WTC11 (cell line): ENCODE measurements around the gene ZNF417. TPM values are rescaled to one million over a fixed set of nuclear protein-coding genes. Genes with fewer than 3 reads are reported as not detected.

Experiments
- ATAC-seq: fragments of 200-7000 bp; cut with Tn5 transposase; 2 replicates; pipeline ENCODE4 v1.10.0; 2021; ENCODE audit warnings: mild to moderate bottlenecking, moderate library complexity
- CTCF ChIA-PET: fragments of 300-600 bp; sonication (Branson Sonifier 250); formaldehyde crosslinking; loops from one replicate; lab custom pipeline; 2021; ENCODE audit warnings: antibody characterized with exemption; lab: Charles Lee
- POLR2A ChIA-PET: fragments of 350-600 bp; sonication (Branson Sonifier 250); formaldehyde crosslinking; loops from one replicate; lab custom pipeline; 2021; ENCODE audit warnings: antibody characterized with exemption; lab: Charles Lee
- DNase-seq: peaks from one replicate; pipeline ENCODE4 v3.0.0; 2021; ENCODE audit warnings: low spot score
- H3K27ac Mint-ChIP-seq: 2 replicates; pipeline ENCODE4 v1.8.0; 2021; ENCODE audit warnings: mixed read lengths
- H3K27me3 Mint-ChIP-seq: 2 replicates; pipeline ENCODE4 v1.8.0; 2021; ENCODE audit warnings: low read depth, mild to moderate bottlenecking, moderate library complexity, mixed read lengths
- H3K36me3 Mint-ChIP-seq: 2 replicates; pipeline ENCODE4 v1.8.0; 2021; ENCODE audit warnings: mixed read lengths
- H3K4me1 Mint-ChIP-seq: 2 replicates; pipeline ENCODE4 v1.8.0; 2022; ENCODE audit warnings: mixed read lengths
- H3K4me3 Mint-ChIP-seq: 2 replicates; pipeline ENCODE4 v1.8.0; 2021; ENCODE audit warnings: mild to moderate bottlenecking, moderate library complexity, mixed read lengths
- H3K9me3 Mint-ChIP-seq: 2 replicates; pipeline ENCODE4 v1.8.0; 2021; ENCODE audit warnings: mixed read lengths
- ATF1 ChIP-seq: sonication (generic); formaldehyde crosslinking; IDR thresholded peaks from 2 replicates; pipeline ENCODE4 v1.8.1; 2023; ENCODE audit warnings: mild to moderate bottlenecking, moderate library complexity, missing genetic modification reagents
- CBFB ChIP-seq: sonication (generic); formaldehyde crosslinking; IDR thresholded peaks from 2 replicates; pipeline ENCODE4 v1.8.1; 2022; ENCODE audit warnings: mild to moderate bottlenecking, low read depth, missing genetic modification reagents
- CREM ChIP-seq: sonication (generic); formaldehyde crosslinking; IDR thresholded peaks from 2 replicates; pipeline ENCODE4 v1.8.1; 2022; ENCODE audit warnings: mild to moderate bottlenecking, missing genetic modification reagents, moderate library complexity
- FOXK1 ChIP-seq: sonication (generic); formaldehyde crosslinking; IDR thresholded peaks from 2 replicates; pipeline ENCODE4 v1.8.0; 2022; ENCODE audit warnings: mild to moderate bottlenecking, moderate library complexity, missing genetic modification reagents
- HMGA2 ChIP-seq: fragments of 250-450 bp; sonication (Bioruptor Pico); IDR thresholded peaks from 2 replicates; pipeline ENCODE4 v1.4.0; 2021; ENCODE audit warnings: mild to moderate bottlenecking, moderate library complexity
- JAZF1 ChIP-seq: fragments of 250-450 bp; sonication (Bioruptor Pico); IDR thresholded peaks from 2 replicates; pipeline ENCODE4 v1.9.0; 2021; ENCODE audit warnings: moderate library complexity, mild to moderate bottlenecking, inconsistent platforms
- NFE2L1 ChIP-seq: sonication (generic); formaldehyde crosslinking; IDR thresholded peaks from 2 replicates; pipeline ENCODE4 v1.8.1; 2023; ENCODE audit warnings: missing genetic modification reagents
- NFYB ChIP-seq: sonication (generic); formaldehyde crosslinking; conservative IDR thresholded peaks from 2 replicates; pipeline ENCODE4 v1.8.0; 2022; ENCODE audit warnings: low read depth, missing genetic modification reagents
- SP1 ChIP-seq: sonication (generic); formaldehyde crosslinking; conservative IDR thresholded peaks from 2 replicates; pipeline ENCODE4 v1.8.1; 2022; ENCODE audit warnings: missing genetic modification reagents
- TP53 ChIP-seq: sonication (generic); formaldehyde crosslinking; IDR thresholded peaks from 2 replicates; pipeline ENCODE4 v1.8.1; 2023; ENCODE audit warnings: mild to moderate bottlenecking, missing genetic modification reagents
- ZBTB21 ChIP-seq: sonication (generic); formaldehyde crosslinking; IDR thresholded peaks from 2 replicates; pipeline ENCODE4 v1.8.1; 2023; ENCODE audit warnings: mild to moderate bottlenecking, missing genetic modification reagents, borderline replicate concordance
- ZNF138 ChIP-seq: sonication (generic); formaldehyde crosslinking; conservative IDR thresholded peaks from 2 replicates; pipeline ENCODE4 v1.8.1; 2022; ENCODE audit warnings: mild to moderate bottlenecking, moderate library complexity, missing genetic modification reagents
- ZNF232 ChIP-seq: sonication (generic); formaldehyde crosslinking; IDR thresholded peaks from 2 replicates; pipeline ENCODE4 v1.8.0; 2022; ENCODE audit warnings: mild to moderate bottlenecking, missing genetic modification reagents
- ZNF416 ChIP-seq: fragments of 250-450 bp; sonication (Bioruptor Pico); IDR thresholded peaks from 2 replicates; pipeline ENCODE4 v1.9.0; 2021; ENCODE audit warnings: mild to moderate bottlenecking, inconsistent platforms
- total RNA-seq: library from RNA; stranded (reverse); gene quantifications from 3 replicates; pipeline ENCODE4 v1.2.3, GENCODE V29; 2021
- TF ChIP-seq, protein P1 (sequence below): fragments of 250-450 bp; sonication (Bioruptor Pico); IDR thresholded peaks from 2 replicates; pipeline ENCODE4 v2.1.2; 2022; ENCODE audit warnings: mild to moderate bottlenecking, moderate library complexity
- TF ChIP-seq, protein P2 (sequence below): sonication (generic); formaldehyde crosslinking; conservative IDR thresholded peaks from 2 replicates; pipeline ENCODE4 v1.8.1; 2022; ENCODE audit warnings: mild to moderate bottlenecking, missing genetic modification reagents
- TF ChIP-seq, protein P3 (sequence below): sonication (generic); formaldehyde crosslinking; IDR thresholded peaks from 2 replicates; pipeline ENCODE4 v1.8.1; 2023; ENCODE audit warnings: mild to moderate bottlenecking, missing genetic modification reagents
- TF ChIP-seq, protein P4 (sequence below): sonication (generic); formaldehyde crosslinking; IDR thresholded peaks from 2 replicates; pipeline ENCODE4 v1.8.0; 2023; ENCODE audit warnings: missing genetic modification reagents, mild to moderate bottlenecking, borderline replicate concordance
- TF ChIP-seq, protein P5 (sequence below): fragments of 250-450 bp; sonication (Bioruptor Pico); IDR thresholded peaks from 2 replicates; pipeline ENCODE4 v1.9.0; 2021; ENCODE audit warnings: moderate library complexity, mild to moderate bottlenecking, inconsistent platforms, borderline replicate concordance

The ZNF417 gene
- total RNA-seq, 1 experiment from 2014 or later, result 22.6 TPM

DNA sequence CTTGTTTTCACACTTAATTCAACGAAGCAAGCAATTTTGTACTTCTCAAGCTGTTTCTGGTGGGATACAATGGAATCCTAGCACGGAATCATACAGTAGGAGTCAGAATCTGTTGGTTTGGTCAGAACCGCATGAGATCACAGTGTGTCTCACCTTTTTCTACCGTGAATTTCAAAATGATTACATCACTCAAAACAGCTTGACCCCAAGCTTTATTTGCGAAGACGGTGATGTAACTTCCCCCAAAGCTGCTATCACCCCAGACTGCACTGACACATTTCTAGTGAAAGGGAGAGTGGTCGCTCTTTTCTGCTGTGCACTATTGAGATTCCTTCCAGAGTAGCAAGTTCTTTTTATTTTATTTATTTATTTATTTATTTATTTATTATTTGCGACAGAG is 48.4 kb upstream of the ZNF417 start:
- no peaks in the 10 kb centered on the region for H3K4me1 Mint-ChIP-seq
- ChIA-PET CTCF (interaction anchor here (1.0 kb wide), 1 partner anchor 48 kb away, joined by 3 read pairs; no protein-coding TSS in a partner anchor), POLR2A (no interaction called here)
- H3K27ac Mint-ChIP-seq, result no peak overlapping the region
- ATAC-seq (no peak), DNase-seq (no peak)
- H3K9me3 Mint-ChIP-seq, result peaks cover 51% of the 10 kb centered on the region
- H3K27me3 Mint-ChIP-seq, result peaks cover 16% of the 10 kb centered on the region
- no peak overlapping the region for H3K4me3 Mint-ChIP-seq
- H3K36me3 Mint-ChIP-seq, result peaks cover 28% of the 10 kb centered on the region
- no peak for TF ChIP-seq FOXK1 (CRISPR knock-in tag)
- no peak for TF ChIP-seq ZNF416
- no peak for TF ChIP-seq JAZF1 (CRISPR knock-in tag)
- TF ChIP-seq ZNF138 (CRISPR knock-in tag), result no peak
- no peak for TF ChIP-seq HMGA2 (CRISPR knock-in tag)
- TF ChIP-seq, protein P1, sequence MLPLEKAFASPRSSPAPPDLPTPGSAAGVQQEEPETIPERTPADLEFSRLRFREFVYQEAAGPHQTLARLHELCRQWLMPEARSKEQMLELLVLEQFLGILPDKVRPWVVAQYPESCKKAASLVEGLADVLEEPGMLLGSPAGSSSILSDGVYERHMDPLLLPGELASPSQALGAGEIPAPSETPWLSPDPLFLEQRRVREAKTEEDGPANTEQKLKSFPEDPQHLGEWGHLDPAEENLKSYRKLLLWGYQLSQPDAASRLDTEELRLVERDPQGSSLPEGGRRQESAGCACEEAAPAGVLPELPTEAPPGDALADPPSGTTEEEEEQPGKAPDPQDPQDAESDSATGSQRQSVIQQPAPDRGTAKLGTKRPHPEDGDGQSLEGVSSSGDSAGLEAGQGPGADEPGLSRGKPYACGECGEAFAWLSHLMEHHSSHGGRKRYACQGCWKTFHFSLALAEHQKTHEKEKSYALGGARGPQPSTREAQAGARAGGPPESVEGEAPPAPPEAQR (CRISPR knock-in tag), result no peak
- TF ChIP-seq, protein P2, sequence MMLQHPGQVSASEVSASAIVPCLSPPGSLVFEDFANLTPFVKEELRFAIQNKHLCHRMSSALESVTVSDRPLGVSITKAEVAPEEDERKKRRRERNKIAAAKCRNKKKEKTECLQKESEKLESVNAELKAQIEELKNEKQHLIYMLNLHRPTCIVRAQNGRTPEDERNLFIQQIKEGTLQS (CRISPR knock-in tag), result no peak
- no peak for TF ChIP-seq ATF1 (CRISPR knock-in tag)
- TF ChIP-seq ZBTB21, result no peak
- TF ChIP-seq, protein P3, sequence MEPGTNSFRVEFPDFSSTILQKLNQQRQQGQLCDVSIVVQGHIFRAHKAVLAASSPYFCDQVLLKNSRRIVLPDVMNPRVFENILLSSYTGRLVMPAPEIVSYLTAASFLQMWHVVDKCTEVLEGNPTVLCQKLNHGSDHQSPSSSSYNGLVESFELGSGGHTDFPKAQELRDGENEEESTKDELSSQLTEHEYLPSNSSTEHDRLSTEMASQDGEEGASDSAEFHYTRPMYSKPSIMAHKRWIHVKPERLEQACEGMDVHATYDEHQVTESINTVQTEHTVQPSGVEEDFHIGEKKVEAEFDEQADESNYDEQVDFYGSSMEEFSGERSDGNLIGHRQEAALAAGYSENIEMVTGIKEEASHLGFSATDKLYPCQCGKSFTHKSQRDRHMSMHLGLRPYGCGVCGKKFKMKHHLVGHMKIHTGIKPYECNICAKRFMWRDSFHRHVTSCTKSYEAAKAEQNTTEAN (CRISPR knock-in tag), result no peak
- no peak for TF ChIP-seq NFYB (CRISPR knock-in tag)
- TF ChIP-seq CREM, result no peak
- TF ChIP-seq ZNF232 (CRISPR knock-in tag), result no peak

DNA sequence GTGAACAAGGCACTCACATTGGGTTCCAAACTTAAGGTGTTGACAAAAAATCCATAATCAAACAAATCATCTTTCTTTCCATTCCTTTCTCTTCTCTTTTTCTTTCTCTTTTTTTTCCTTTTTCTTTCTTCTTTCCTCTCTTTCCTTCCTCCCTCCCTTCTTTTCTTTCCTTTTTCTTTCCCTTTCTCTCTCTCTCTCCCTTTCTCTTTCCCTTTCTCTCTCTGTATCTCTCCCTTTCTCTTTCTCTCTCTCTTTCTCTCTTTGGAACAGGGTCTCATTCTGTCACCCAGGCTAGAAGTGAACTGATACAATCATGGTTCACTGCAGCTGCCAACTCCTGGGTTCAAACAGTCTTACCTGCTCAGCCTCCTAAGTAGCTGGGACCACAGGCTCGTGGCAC is 45.4 kb upstream of the ZNF417 start:
- DNase-seq (no peak), ATAC-seq (no peak)
- no peak overlapping the region for H3K27ac Mint-ChIP-seq
- H3K4me1 Mint-ChIP-seq, result no peaks in the 10 kb centered on the region
- CTCF ChIA-PET, result no interaction called here
- H3K27me3 Mint-ChIP-seq, result peaks cover 26% of the 10 kb centered on the region
- H3K9me3 Mint-ChIP-seq, result peaks cover 51% of the 10 kb centered on the region
- H3K36me3 Mint-ChIP-seq, result peaks cover 27% of the 10 kb centered on the region
- POLR2A ChIA-PET, result no interaction called here
- H3K4me3 Mint-ChIP-seq, result no peak overlapping the region
- TF ChIP-seq SP1, result no peak
- no peak for TF ChIP-seq CBFB (CRISPR knock-in tag)
- TF ChIP-seq, protein P4, sequence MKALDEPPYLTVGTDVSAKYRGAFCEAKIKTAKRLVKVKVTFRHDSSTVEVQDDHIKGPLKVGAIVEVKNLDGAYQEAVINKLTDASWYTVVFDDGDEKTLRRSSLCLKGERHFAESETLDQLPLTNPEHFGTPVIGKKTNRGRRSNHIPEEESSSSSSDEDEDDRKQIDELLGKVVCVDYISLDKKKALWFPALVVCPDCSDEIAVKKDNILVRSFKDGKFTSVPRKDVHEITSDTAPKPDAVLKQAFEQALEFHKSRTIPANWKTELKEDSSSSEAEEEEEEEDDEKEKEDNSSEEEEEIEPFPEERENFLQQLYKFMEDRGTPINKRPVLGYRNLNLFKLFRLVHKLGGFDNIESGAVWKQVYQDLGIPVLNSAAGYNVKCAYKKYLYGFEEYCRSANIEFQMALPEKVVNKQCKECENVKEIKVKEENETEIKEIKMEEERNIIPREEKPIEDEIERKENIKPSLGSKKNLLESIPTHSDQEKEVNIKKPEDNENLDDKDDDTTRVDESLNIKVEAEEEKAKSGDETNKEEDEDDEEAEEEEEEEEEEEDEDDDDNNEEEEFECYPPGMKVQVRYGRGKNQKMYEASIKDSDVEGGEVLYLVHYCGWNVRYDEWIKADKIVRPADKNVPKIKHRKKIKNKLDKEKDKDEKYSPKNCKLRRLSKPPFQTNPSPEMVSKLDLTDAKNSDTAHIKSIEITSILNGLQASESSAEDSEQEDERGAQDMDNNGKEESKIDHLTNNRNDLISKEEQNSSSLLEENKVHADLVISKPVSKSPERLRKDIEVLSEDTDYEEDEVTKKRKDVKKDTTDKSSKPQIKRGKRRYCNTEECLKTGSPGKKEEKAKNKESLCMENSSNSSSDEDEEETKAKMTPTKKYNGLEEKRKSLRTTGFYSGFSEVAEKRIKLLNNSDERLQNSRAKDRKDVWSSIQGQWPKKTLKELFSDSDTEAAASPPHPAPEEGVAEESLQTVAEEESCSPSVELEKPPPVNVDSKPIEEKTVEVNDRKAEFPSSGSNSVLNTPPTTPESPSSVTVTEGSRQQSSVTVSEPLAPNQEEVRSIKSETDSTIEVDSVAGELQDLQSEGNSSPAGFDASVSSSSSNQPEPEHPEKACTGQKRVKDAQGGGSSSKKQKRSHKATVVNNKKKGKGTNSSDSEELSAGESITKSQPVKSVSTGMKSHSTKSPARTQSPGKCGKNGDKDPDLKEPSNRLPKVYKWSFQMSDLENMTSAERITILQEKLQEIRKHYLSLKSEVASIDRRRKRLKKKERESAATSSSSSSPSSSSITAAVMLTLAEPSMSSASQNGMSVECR (CRISPR knock-in tag), result no peak
- TF ChIP-seq TP53 (CRISPR knock-in tag), result no peak
- TF ChIP-seq NFE2L1, result no peak
- TF ChIP-seq, protein P5, sequence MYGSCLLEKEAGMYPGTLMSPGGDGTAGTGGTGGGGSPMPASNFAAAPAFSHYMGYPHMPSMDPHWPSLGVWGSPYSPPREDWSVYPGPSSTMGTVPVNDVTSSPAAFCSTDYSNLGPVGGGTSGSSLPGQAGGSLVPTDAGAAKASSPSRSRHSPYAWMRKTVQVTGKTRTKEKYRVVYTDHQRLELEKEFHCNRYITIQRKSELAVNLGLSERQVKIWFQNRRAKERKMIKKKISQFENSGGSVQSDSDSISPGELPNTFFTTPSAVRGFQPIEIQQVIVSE, result no peak
- TF ChIP-seq, all 79 proteins: peak for 0
